ENCODE data around the gene TBC1D22A.

TBC1D22A gene

GRCh38 chr22:46954781-46955180, 192.3 kb downstream of the TBC1D22A start:
- no peak for DNase-seq (ENCODE audit: low read depth)
- no peaks in the 10 kb centered on the region for H3K27me3 ChIP-seq (replicated peaks; ENCODE audit: control insufficient read depth, insufficient read depth, low read length)
- H3K9ac ChIP-seq (ENCODE audit: low read length), result no peak overlapping the region
- no peaks in the 10 kb centered on the region for H3K4me1 ChIP-seq (ENCODE audit: control insufficient read depth, insufficient read depth, low read length)
- H3K4me3 ChIP-seq (ENCODE audit: low read length), result no peak overlapping the region
- H3K9me3 ChIP-seq (ENCODE audit: control insufficient read depth, low read length), result no peaks in the 10 kb centered on the region
- H3K36me3 ChIP-seq (ENCODE audit: control insufficient read depth, insufficient read depth, low read length, severe bottlenecking), result peaks cover 4% of the 10 kb centered on the region

GRCh38 chr22:46956498-46957215, 194.2 kb downstream of the TBC1D22A start:
- Histone ChIP-seq H3K9me3 (ENCODE audit: control insufficient read depth, low read length) (no peaks in the 10 kb centered on the region), H3K27me3 (replicated peaks; ENCODE audit: control insufficient read depth, insufficient read depth, low read length) (no peaks in the 10 kb centered on the region), H3K4me3 (ENCODE audit: low read length) (no peak overlapping the region), H3K9ac (ENCODE audit: low read length) (no peak overlapping the region), H3K36me3 (ENCODE audit: control insufficient read depth, insufficient read depth, low read length, severe bottlenecking) (peaks cover 4% of the 10 kb centered on the region), H3K4me1 (ENCODE audit: control insufficient read depth, insufficient read depth, low read length) (no peaks in the 10 kb centered on the region)
- DNase-seq (ENCODE audit: low read depth), result no peak

GRCh38 chr22:46957521-46957920, 195.1 kb downstream of the TBC1D22A start:
- H3K27me3 ChIP-seq (replicated peaks; ENCODE audit: control insufficient read depth, insufficient read depth, low read length), result no peaks in the 10 kb centered on the region
- H3K4me1 ChIP-seq (ENCODE audit: control insufficient read depth, insufficient read depth, low read length), result no peaks in the 10 kb centered on the region
- no peaks in the 10 kb centered on the region for H3K9me3 ChIP-seq (ENCODE audit: control insufficient read depth, low read length)
- no peak for DNase-seq (ENCODE audit: low read depth)
- H3K9ac ChIP-seq (ENCODE audit: low read length), result no peak overlapping the region
- H3K36me3 ChIP-seq (ENCODE audit: control insufficient read depth, insufficient read depth, low read length, severe bottlenecking), result peaks cover 4% of the 10 kb centered on the region
- H3K4me3 ChIP-seq (ENCODE audit: low read length), result no peak overlapping the region

GRCh38 chr22:46958191-46958590, 195.7 kb downstream of the TBC1D22A start:
- Histone ChIP-seq H3K4me1 (ENCODE audit: control insufficient read depth, insufficient read depth, low read length) (no peaks in the 10 kb centered on the region), H3K9me3 (ENCODE audit: control insufficient read depth, low read length) (no peaks in the 10 kb centered on the region), H3K4me3 (ENCODE audit: low read length) (no peak overlapping the region), H3K27me3 (replicated peaks; ENCODE audit: control insufficient read depth, insufficient read depth, low read length) (no peaks in the 10 kb centered on the region), H3K9ac (ENCODE audit: low read length) (no peak overlapping the region), H3K36me3 (ENCODE audit: control insufficient read depth, insufficient read depth, low read length, severe bottlenecking) (peaks cover 4% of the 10 kb centered on the region)
- DNase-seq (ENCODE audit: low read depth), result no peak

- Histone ChIP-seq H3K9me3 (ENCODE audit: control insufficient read depth, low read length) (no peaks in the 10 kb centered on the region), H3K9ac (ENCODE audit: low read length) (no peak overlapping the region), H3K27me3 (replicated peaks; ENCODE audit: control insufficient read depth, insufficient read depth, low read length) (no peaks in the 10 kb centered on the region), H3K36me3 (ENCODE audit: control insufficient read depth, insufficient read depth, low read length, severe bottlenecking) (peaks cover 4% of the 10 kb centered on the region), H3K4me1 (ENCODE audit: control insufficient read depth, insufficient read depth, low read length) (no peaks in the 10 kb centered on the region), H3K4me3 (ENCODE audit: low read length) (no peak overlapping the region)
- DNase-seq (ENCODE audit: low read depth), result no peak
Measured at GRCh38 chr22:46958658-46959057, 196.2 kb downstream of the TBC1D22A start.

GRCh38 chr22:46959369-46959768, 196.9 kb downstream of the TBC1D22A start:
- H3K27me3 ChIP-seq (replicated peaks; ENCODE audit: control insufficient read depth, insufficient read depth, low read length), result no peaks in the 10 kb centered on the region
- H3K4me1 ChIP-seq (ENCODE audit: control insufficient read depth, insufficient read depth, low read length), result no peaks in the 10 kb centered on the region
- no peak overlapping the region for H3K4me3 ChIP-seq (ENCODE audit: low read length)
- H3K36me3 ChIP-seq (ENCODE audit: control insufficient read depth, insufficient read depth, low read length, severe bottlenecking), result peaks cover 4% of the 10 kb centered on the region
- H3K9ac ChIP-seq (ENCODE audit: low read length), result no peak overlapping the region
- no peaks in the 10 kb centered on the region for H3K9me3 ChIP-seq (ENCODE audit: control insufficient read depth, low read length)
- no peak for DNase-seq (ENCODE audit: low read depth)

GRCh38 chr22:46961591-46962295, 199.3 kb downstream of the TBC1D22A start:
- Histone ChIP-seq H3K9ac (ENCODE audit: low read length) (no peak overlapping the region), H3K9me3 (ENCODE audit: control insufficient read depth, low read length) (no peaks in the 10 kb centered on the region), H3K27me3 (replicated peaks; ENCODE audit: control insufficient read depth, insufficient read depth, low read length) (no peaks in the 10 kb centered on the region), H3K4me1 (ENCODE audit: control insufficient read depth, insufficient read depth, low read length) (no peaks in the 10 kb centered on the region), H3K4me3 (ENCODE audit: low read length) (no peak overlapping the region), H3K36me3 (ENCODE audit: control insufficient read depth, insufficient read depth, low read length, severe bottlenecking) (peaks cover 4% of the 10 kb centered on the region)
- DNase-seq (ENCODE audit: low read depth), result no peak

GRCh38 chr22:46962406-46962805, 200.0 kb downstream of the TBC1D22A start:
- H3K4me1 ChIP-seq (ENCODE audit: control insufficient read depth, insufficient read depth, low read length), result no peaks in the 10 kb centered on the region
- no peak for DNase-seq (ENCODE audit: low read depth)
- peaks cover 4% of the 10 kb centered on the region for H3K36me3 ChIP-seq (ENCODE audit: control insufficient read depth, insufficient read depth, low read length, severe bottlenecking)
- no peak overlapping the region for H3K9ac ChIP-seq (ENCODE audit: low read length)
- H3K4me3 ChIP-seq (ENCODE audit: low read length), result no peak overlapping the region
- H3K27me3 ChIP-seq (replicated peaks; ENCODE audit: control insufficient read depth, insufficient read depth, low read length), result no peaks in the 10 kb centered on the region
- H3K9me3 ChIP-seq (ENCODE audit: control insufficient read depth, low read length), result no peaks in the 10 kb centered on the region

GRCh38 chr22:46963672-46964545, 201.5 kb downstream of the TBC1D22A start:
- H3K4me3 ChIP-seq (ENCODE audit: low read length), result no peak overlapping the region
- no peaks in the 10 kb centered on the region for H3K9me3 ChIP-seq (ENCODE audit: control insufficient read depth, low read length)
- DNase-seq (ENCODE audit: low read depth), result no peak
- no peaks in the 10 kb centered on the region for H3K4me1 ChIP-seq (ENCODE audit: control insufficient read depth, insufficient read depth, low read length)
- no peak overlapping the region for H3K9ac ChIP-seq (ENCODE audit: low read length)
- peaks cover under 1% of the 10 kb centered on the region for H3K36me3 ChIP-seq (ENCODE audit: control insufficient read depth, insufficient read depth, low read length, severe bottlenecking)
- no peaks in the 10 kb centered on the region for H3K27me3 ChIP-seq (replicated peaks; ENCODE audit: control insufficient read depth, insufficient read depth, low read length)

GRCh38 chr22:46964773-46965550, 202.5 kb downstream of the TBC1D22A start:
- no peaks in the 10 kb centered on the region for H3K36me3 ChIP-seq (ENCODE audit: control insufficient read depth, insufficient read depth, low read length, severe bottlenecking)
- no peak overlapping the region for H3K4me3 ChIP-seq (ENCODE audit: low read length)
- H3K9me3 ChIP-seq (ENCODE audit: control insufficient read depth, low read length), result no peaks in the 10 kb centered on the region
- no peak overlapping the region for H3K9ac ChIP-seq (ENCODE audit: low read length)
- no peaks in the 10 kb centered on the region for H3K27me3 ChIP-seq (replicated peaks; ENCODE audit: control insufficient read depth, insufficient read depth, low read length)
- H3K4me1 ChIP-seq (ENCODE audit: control insufficient read depth, insufficient read depth, low read length), result no peaks in the 10 kb centered on the region
- DNase-seq (ENCODE audit: low read depth), result no peak

Measured in adipocyte (in vitro differentiated cells).